Testis (tissue), 3 donors: ENCODE measurements around the gene LUC7L3. TPM values are rescaled to one million over a fixed set of nuclear protein-coding genes. Genes with fewer than 3 reads are reported as not detected.

Experiments used
- DNase-seq: peaks from one replicate; pipeline ENCODE4 v3.0.0-alpha.2; 2019
- H3K27ac ChIP-seq, 2 donors: fragments of 200-600 bp; sonication (generic); one replicate each; pipeline ENCODE4 v1.5.1; 2019
- H3K27me3 ChIP-seq: fragments of 200-600 bp; sonication (generic); one replicate; pipeline ENCODE4 v1.5.1; 2019
- H3K36me3 ChIP-seq: fragments of 200-600 bp; sonication (generic); one replicate; pipeline ENCODE4 v1.5.1; 2017; ENCODE audit warnings: low read depth; ENCODE audit errors: missing control alignments
- H3K4me1 ChIP-seq: fragments of 200-600 bp; sonication (generic); one replicate; pipeline ENCODE4 v1.5.1; 2019
- H3K4me3 ChIP-seq, 2 donors: fragments of 200-600 bp; sonication (generic); one replicate each; pipeline ENCODE4 v1.5.1; 2017 to 2019
- H3K9me3 ChIP-seq: fragments of 200-600 bp; sonication (generic); one replicate; pipeline ENCODE4 v1.5.1; 2017
- CTCF ChIP-seq, 3 experiments: fragments of 450-650 bp in 2 of 3; fragments of 200-600 bp in 1 of 3; sonication (generic) in 1 of 3; IDR thresholded peaks; one replicate each; pipeline ENCODE4 v1.5.1; 2016 to 2019; ENCODE audit warnings: antibody characterized with exemption in 3 of 3, mild to moderate bottlenecking in 2 of 3, moderate library complexity in 1 of 3
- POLR2A ChIP-seq: fragments of 450-650 bp; IDR thresholded peaks from one replicate; pipeline ENCODE4 v1.6.1; 2017; ENCODE audit warnings: antibody characterized with exemption, mild to moderate bottlenecking, moderate library complexity
- WGBS, 2 donors: methylation state at CpG; one replicate each; pipeline ENCODE4 v1.1.5; 2018; 5-methylcytosine and 5-hydroxymethylcytosine counted together
- intact Hi-C: fragments of 100-400 bp; cut with DNase I; formaldehyde crosslinking; loops from one replicate; pipeline ENCODE4 v1.15.1; 2023; ENCODE audit warnings: low total_unique reads
- polyA plus RNA-seq: library from polyadenylated mRNA; stranded (reverse); fragments of 350-450 nt; fragmentation: Illumina TruSeq; extraction: RNeasy Lipid Tissue Mini Kit (QIAGEN cat#74804); gene quantifications from one replicate; pipeline ENCODE4 v1.2.3, GENCODE V29; 2014; ENCODE audit warnings: low read depth, low replicate concordance; ENCODE audit not compliant: insufficient read depth
- total RNA-seq, 2 donors: library from RNA; depleted of rRNA; stranded (reverse); fragments of >200 nt; gene quantifications; one replicate each; pipeline ENCODE4 v1.2.3, GENCODE V29; 2016

The LUC7L3 gene
- total and polyA plus RNA-seq, 3 donors from 2014 or later, result 37.4 to 160 (median 115) TPM

GRCh38 chr17:50689251-50689650 lies 30.2 kb upstream of the LUC7L3 start:
- Histone ChIP-seq H3K27me3 (no peaks in the 10 kb centered on the region), H3K4me3 (no peak overlapping the region), H3K36me3 (no peaks in the 10 kb centered on the region), H3K27ac (no peak overlapping the region), H3K4me1 (peaks cover 37% of the 10 kb centered on the region), H3K9me3 (no peaks in the 10 kb centered on the region)
- WGBS, 2 donors, result 49 to 66% methylated on average over 2 to 4 of the region's 4 CpGs
- DNase-seq, result no peak
- TF ChIP-seq CTCF (IDR thresholded peaks at IDR 0.05) (no peak), POLR2A (no peak)
- intact Hi-C loops, result loop anchor here (10.0 kb wide), 1 partner anchor 54 kb away; the partner anchor contains the start of gene ABCC3

GRCh38 chr17:50689956-50690886 lies 29.2 kb upstream of the LUC7L3 start:
- no peak for DNase-seq
- no peaks in the 10 kb centered on the region for H3K27me3 ChIP-seq
- TF ChIP-seq CTCF (IDR thresholded peaks at IDR 0.05), result no peak
- TF ChIP-seq POLR2A, result no peak
- no peaks in the 10 kb centered on the region for H3K9me3 ChIP-seq
- H3K27ac ChIP-seq, result no peak overlapping the region
- H3K4me1 ChIP-seq, result peaks cover 32% of the 10 kb centered on the region
- WGBS, 2 donors, result 57 to 64% methylated on average over 11 to 19 of the region's 19 CpGs
- intact Hi-C loops, result loop anchor here (10.0 kb wide), 1 partner anchor 55 kb away; the partner anchor contains the start of gene ABCC3
- H3K4me3 ChIP-seq, result no peak overlapping the region
- H3K36me3 ChIP-seq, result no peaks in the 10 kb centered on the region

- intact Hi-C loops, result no loop called here
- TF ChIP-seq POLR2A, result no peak
- no peak for TF ChIP-seq CTCF (IDR thresholded peaks at IDR 0.05)
- DNase-seq, result no peak
- no peaks in the 10 kb centered on the region for H3K36me3 ChIP-seq
- no peak overlapping the region for H3K27ac ChIP-seq
- WGBS, 2 donors, result 69 to 77% methylated on average over 9 of the region's 9 CpGs
- H3K4me1 ChIP-seq, result peaks cover 32% of the 10 kb centered on the region
- H3K9me3 ChIP-seq, result no peaks in the 10 kb centered on the region
- no peaks in the 10 kb centered on the region for H3K27me3 ChIP-seq
- no peak overlapping the region for H3K4me3 ChIP-seq
These were observed 28.4 kb upstream of the LUC7L3 start for GRCh38 chr17:50690887-50691549.

DNA sequence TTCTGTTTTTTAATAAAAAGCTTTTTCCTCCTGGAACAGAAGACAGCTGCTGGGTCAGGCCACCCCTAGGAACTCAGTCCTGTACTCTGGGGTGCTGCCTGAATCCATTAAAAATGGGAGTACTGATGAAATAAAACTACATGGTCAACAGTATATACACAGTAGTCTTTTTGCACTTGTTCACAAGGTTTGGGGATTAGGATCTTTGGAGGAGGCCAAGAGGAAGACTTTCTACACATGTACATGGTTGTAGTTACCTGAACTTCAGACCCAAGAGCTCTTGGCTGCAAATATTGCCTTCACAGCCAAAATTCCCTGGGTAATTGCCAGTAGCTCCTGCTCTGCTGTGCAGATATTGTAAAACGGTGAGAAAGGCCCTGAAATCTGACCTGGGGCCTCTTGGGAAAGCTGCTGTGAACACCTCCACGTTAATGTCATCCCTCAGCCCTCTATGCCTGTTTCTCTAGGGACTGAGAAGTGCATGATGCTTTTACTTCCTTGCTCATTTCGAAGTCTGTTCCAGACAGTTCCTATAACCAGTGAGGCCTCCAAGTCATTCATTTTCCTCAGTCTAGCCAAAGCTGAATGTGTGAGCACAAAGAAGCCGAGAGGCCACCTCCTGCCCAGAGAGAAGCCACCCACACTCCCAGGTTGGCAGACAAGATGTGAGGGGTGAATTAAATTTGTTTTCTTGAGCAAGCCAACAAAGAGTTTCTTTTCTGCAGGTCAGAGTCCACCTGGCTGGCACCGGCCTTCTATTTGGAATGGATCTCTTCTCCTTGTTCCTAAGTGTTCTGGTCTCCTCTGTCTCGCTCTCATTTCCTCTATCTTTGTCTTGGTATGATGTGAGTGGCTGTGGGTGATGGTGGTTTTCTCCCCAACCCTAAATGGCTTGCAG lies 27.6 kb upstream of the LUC7L3 start:
- no peaks in the 10 kb centered on the region for H3K27me3 ChIP-seq
- H3K36me3 ChIP-seq, result no peaks in the 10 kb centered on the region
- no peak overlapping the region for H3K4me3 ChIP-seq
- intact Hi-C loops, result no loop called here
- peaks cover 25% of the 10 kb centered on the region for H3K4me1 ChIP-seq
- TF ChIP-seq POLR2A, result no peak
- no peak for TF ChIP-seq CTCF (IDR thresholded peaks at IDR 0.05)
- DNase-seq, result no peak
- H3K27ac ChIP-seq, result no peak overlapping the region
- no peaks in the 10 kb centered on the region for H3K9me3 ChIP-seq
- 64 to 66% methylated on average over 6 of the region's 6 CpGs for WGBS, 2 donors
